Cerebellar cortex (tissue), 1 donor: ENCODE measurements around the gene MBD4.

Source experiments
- DNase-seq: peaks from one replicate; pipeline ENCODE4 v3.0.0-alpha.2; 2015; ENCODE audit warnings: low spot score

Gene MBD4

DNA sequence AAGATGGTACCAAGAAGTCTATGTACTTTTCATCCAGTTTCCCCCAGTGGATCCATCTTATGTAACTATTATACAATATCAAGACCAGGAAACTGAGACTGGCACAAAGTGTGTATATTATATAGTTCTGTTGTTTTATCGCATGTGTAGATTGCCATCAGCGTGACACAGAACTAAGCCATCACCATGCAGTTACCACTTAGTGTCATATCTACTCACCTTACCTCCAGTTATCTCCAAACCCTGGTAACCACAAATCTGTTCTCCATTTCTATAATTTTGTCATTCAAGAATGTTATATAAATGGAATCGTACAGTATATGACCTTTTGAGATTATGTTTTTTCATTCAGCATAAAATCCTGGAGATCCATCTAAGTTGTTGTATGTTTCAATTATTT lies 23.3 kb upstream of the MBD4 start:
- no peak for DNase-seq

- DNase-seq: no peak
These were observed 22.7 kb upstream of the MBD4 start for GRCh38 chr3:129462361-129462968.

DNA sequence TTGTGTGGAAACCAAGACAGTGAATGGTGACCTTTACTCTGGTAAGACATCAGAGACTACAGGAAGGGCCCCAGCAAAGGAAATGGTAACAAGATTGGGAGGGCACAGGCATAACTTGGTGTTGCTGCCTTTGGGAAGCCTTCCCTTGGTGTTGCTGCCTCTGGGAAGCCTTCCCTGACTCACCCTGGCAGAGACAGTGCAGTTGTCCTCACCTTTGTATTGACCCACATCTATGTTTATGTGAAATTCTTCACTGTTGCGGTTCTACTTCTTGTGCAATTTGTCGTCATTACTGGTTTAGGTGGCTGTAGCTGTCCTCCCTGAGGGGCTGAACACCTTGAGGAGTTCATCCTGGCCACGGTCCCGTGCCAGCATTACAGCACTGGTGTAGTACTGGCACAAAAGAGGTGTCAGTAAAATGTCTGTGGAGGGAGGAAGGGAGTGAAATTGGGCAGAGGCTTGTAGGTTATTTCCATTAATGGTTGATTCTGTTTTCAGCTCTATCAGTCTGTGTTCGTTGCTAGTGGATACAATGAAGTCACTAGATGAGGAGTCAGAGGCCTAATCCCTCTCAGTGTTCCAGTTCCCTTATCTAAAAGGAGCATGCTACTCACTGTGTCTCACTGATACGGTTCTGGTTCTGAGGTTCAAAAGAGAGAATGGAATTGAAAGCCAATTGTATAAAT lies 21.9 kb upstream of the MBD4 start:
- no peak for DNase-seq

DNA sequence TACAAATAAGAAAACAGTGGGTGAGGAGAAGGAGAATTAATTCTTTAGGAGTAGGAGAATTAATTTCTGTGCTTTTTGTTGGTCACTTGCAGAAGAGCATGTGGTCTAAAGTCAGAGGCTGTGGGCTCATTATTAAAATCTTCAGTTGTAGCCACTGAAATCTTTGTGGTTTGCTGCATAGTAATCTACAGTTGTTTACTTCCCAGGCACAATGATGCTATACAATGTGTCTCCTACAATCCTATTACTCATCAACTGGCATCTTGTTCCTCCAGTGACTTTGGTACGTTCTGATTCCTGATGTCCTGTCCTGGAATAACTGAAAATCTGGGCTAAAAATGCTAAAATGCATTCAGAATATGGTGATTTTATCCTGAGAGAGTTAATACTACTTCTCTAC lies 21.3 kb upstream of the MBD4 start:
- DNase-seq: no peak

DNA sequence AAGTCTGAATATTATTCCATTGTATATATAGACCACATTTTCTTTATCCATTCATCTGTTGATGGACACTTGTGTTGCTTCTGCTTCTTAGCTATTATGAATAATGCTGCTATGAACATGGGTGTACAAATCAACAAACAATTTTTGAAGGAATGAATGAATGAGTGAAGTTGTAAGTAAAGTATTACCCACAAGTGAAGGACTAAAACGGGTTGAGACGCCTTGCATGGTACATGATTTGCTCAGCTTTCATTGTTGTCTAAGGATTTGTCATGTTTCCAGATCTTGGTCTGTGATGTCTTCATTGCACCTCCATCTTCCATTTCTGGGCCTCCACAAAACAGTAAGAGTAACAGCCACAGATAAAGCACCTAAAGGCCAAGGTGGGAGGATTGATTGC lies 20.8 kb upstream of the MBD4 start:
- DNase-seq: no peak

- DNase-seq: no peak
These were observed 20.4 kb upstream of the MBD4 start for GRCh38 chr3:129460155-129460554.

- no peak for DNase-seq
These were observed 14.0 kb upstream of the MBD4 start for GRCh38 chr3:129453732-129454131.

DNA sequence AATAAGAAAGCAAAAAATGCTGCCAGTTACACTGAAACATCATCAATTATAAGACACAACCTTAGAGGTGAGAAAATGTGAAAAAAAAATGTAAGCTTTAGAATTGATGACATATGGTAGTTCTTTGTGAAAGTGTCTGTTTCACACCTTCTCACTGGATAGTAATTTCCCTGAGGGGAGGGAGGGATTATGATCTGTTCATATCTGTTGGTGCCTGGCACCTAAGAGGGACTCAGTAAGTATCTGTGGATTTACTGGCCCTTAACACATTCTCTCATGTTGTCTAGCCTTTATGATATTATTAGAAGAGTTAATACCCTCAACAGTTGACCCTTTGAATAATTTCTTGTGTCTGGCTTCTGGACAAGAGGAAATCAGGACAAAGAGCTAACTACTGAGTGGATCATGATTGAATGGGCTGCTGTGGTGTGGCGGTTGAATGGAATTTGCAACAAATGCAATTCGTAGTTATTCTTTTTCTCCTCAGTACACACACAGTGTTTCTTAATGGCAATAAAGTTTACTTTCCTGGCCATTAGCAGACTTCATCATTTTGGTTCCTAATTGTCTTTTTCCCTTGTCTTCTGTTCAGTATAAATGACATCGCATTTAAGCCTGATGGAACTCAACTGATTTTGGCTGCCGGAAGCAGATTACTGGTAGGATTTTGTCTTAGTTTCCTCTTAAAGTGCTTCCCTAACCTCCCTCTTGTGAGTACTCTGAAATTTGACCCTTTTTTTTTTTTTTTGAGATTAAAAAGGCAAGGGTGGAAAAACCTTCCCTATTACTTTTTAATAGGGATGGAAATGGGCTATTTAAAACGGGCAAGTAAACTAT lies 9.7 kb upstream of the MBD4 start:
- no peak for DNase-seq

DNA sequence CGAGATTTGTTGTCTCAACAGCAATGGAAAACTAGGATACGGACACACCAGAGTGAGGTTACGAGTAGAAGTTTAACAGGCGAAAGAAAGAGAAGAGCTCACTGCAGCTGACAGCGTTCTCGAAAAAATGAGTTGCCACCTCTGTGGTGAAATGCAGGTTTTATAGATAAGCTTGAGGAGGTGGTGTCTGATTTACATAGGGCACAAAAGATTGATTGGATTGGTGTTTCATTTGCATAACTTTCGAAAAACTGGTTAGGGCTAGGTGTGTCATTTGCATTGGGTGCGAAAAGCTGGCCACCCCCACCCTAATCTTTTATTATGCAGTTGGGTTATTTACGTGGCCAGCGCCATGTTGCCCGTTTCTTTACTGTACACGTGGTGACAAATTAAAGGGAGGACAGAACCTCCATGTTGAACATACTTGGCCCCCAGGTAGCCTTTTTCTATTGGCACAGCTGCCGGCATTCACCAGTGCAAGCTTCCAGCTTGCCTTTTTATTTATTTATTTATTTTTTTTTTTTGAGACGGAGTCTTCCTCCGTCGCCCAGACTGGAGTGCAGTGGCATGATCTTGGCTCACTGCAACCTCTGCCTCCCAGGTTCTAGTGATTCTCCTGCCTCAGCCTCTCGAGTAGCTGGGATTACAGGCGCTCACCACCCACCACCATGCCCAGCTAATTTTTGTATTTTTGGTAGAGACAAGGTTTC lies 8.6 kb upstream of the MBD4 start:
- DNase-seq: no peak

DNA sequence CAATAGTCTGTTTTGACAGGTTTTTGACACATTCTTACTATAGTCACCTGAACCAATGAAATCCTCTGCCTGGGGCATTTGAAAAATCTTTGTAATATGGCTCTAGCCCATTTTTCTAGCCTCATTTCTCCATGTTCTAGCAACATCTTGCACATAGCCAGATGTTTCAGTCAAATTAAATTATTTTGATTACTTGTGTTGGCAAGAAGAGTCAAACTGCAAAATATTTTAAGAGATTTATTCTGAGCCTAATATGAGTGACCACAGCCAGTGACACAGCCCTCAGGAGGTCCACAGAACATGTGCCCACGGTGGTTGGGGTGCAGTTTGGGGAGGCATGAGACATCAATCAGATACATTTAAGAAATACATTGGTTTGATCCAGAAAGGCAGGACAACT lies 7.2 kb upstream of the MBD4 start:
- DNase-seq: no peak

- peak; percentile 68 for DNase-seq
These were observed 5.7 kb upstream of the MBD4 start for GRCh38 chr3:129445471-129445870.

- DNase-seq: peak; percentile 26
These were observed 3.2 kb upstream of the MBD4 start for GRCh38 chr3:129442947-129443346.

DNA sequence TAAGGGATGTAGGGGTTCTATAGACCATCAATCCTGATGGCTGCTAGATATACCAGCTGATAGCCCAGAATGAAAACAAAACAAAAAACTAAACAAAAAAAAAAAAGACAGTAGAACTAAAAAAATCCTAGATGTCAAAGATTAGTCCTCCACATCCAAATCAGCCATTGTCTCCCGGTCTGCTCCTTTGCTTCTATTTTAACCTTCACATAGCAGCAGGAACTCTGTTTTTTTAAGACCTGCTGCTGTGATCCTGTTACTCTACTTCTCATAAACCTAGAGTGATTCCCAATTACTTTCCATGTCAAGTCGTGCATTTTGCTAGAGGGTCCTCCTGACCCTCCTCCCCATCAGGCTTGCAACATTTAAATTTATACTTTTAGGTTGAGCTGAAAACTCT lies 2.7 kb upstream of the MBD4 start:
- peak; percentile 35 for DNase-seq

GRCh38 chr3:129441782-129442181 lies 2.0 kb upstream of the MBD4 start:
- peak; percentile 96 for DNase-seq

DNA sequence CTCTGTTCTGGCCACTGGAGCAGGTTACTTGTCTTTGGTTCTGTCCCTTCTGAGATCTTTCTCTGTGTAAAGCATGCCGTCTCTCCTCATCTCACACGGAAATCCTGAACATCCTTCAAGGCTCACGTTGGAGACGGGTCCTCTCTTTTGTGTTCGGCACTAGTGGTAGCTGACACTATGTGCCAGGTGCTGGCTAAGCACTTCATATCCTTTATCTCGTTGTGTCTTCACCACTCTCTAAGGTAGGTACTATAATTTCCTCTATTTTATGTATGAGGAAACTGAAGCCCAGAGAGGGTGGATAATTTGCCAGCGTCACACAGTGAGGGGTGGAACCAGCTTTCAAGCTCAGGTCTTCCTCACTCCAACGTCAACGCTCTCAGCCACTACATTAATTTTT lies 1.5 kb upstream of the MBD4 start:
- peak; percentile 33 for DNase-seq

DNA sequence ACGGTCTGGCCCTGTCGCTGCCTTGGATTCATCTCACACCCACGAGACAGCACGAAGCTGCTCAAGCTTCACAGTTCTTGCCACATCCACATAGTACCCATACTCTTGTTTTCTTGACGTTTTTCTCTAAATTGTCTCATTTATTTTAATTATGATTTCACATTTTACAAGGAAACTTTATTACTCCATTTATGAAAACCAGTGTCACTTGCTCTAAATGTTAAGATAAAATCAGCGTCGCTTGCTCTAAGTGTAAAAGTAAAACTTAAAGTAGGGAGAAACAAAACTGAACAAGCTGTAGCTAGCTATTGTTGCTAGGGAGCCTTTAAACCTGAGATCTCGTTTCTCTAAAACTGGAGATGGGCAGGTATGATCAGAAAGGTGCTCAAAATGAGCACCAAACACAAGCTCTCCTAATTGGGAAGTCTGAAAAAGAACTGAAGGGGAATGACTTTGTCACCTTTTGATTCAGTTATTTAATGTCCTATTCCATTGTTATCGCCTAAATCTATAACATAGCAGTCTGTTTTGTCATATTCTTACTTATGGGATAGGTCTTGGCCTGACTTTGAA lies 956 bp upstream of the MBD4 start:
- DNase-seq: no peak

GRCh38 chr3:129439226-129439816 lies 427 bp downstream of the MBD4 start:
- peak; percentile 33 for DNase-seq

- DNase-seq: no peak
These were observed 4.4 kb downstream of the MBD4 start for GRCh38 chr3:129435367-129435766.

GRCh38 chr3:129434140-129434539 lies 5.6 kb downstream of the MBD4 start:
- no peak for DNase-seq

DNA sequence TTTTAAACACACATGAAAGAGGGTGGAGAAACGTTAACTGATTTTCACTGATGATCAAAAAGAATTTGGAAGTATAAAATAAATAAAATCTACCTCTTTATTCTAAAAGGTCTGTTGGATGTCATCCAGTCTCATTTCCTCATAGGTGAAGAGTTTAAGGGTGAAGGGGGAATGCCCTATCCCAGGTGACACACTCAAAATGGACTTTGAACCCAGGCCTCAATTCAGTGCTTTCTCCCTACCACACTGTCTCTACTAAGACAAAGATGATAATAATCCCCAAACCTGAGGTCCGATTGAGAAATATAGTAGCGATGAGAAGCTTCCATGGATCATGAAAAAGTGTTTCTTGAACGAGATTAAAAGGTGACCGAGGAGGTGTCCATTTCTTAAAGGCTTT lies 6.2 kb downstream of the MBD4 start:
- no peak for DNase-seq

GRCh38 chr3:129432671-129433070 lies 7.1 kb downstream of the MBD4 start:
- DNase-seq: no peak

GRCh38 chr3:129432036-129432435 lies 7.7 kb downstream of the MBD4 start:
- DNase-seq: no peak
